ENCODE results near the gene TFAP2E. TPM values are rescaled to one million over a fixed set of nuclear protein-coding genes. Genes with fewer than 3 reads are reported as not detected.
"Not testable (repeated sequence)": the region's sequence is repeated elsewhere in the genome, so short reads cannot be mapped to it uniquely, and the experiment has no call there.

Gene TFAP2E
- total RNA-seq, 2 experiments from 2014 or later: 0.65 to 0.85 TPM

- ChIA-PET POLR2A (interaction anchor here (1.8 kb wide), 3 partner anchors 10 to 158 kb away, joined by 6 to 12 read pairs (median 6); no protein-coding TSS in a partner anchor), CTCF (interaction anchor here (0.9 to 5.9 kb wide), 18 partner anchors 9 to 205 kb away, joined by 3 to 159 read pairs (median 7); partner anchors contain the start of genes KIAA0319L and NCDN)
- no peak for DNase-seq
- H3K9me3 Mint-ChIP-seq: no peaks in the 10 kb centered on the region
- H3K27me3 Mint-ChIP-seq: peaks cover 22% of the 10 kb centered on the region
- H3K27ac Mint-ChIP-seq: no peak overlapping the region
- H3K4me1 Mint-ChIP-seq: peaks cover 13% of the 10 kb centered on the region
- H3K36me3 Mint-ChIP-seq (ENCODE audit: low read depth): peaks cover 8% of the 10 kb centered on the region
- H3K4me3 Mint-ChIP-seq: no peak overlapping the region
Observed at GRCh38 chr1:35567947-35568558, 5.1 kb upstream of the TFAP2E start.

- DNase-seq: peak; percentile 73
- ChIA-PET POLR2A (interaction anchor here (0.8 to 1.8 kb wide), 6 partner anchors 9 to 200 kb away, joined by 3 to 12 read pairs (median 6); partner anchors contain the start of gene CLSPN), CTCF (interaction anchor here (0.6 to 5.9 kb wide), 24 partner anchors 9 to 208 kb away, joined by 3 to 159 read pairs (median 4); partner anchors contain the start of genes CLSPN, KIAA0319L and NCDN)
- H3K27ac Mint-ChIP-seq: no peak overlapping the region
- H3K9me3 Mint-ChIP-seq: no peaks in the 10 kb centered on the region
- H3K4me1 Mint-ChIP-seq: peaks cover 9% of the 10 kb centered on the region
- H3K4me3 Mint-ChIP-seq: no peak overlapping the region
- H3K36me3 Mint-ChIP-seq (ENCODE audit: low read depth): peaks cover 6% of the 10 kb centered on the region
- H3K27me3 Mint-ChIP-seq: peaks cover 24% of the 10 kb centered on the region
Observed at GRCh38 chr1:35568975-35569395, 4.1 kb upstream of the TFAP2E start.

GRCh38 chr1:35569936-35570335 is 3.2 kb upstream of the TFAP2E start:
- no peak overlapping the region for H3K4me3 Mint-ChIP-seq
- H3K4me1 Mint-ChIP-seq: peaks cover 6% of the 10 kb centered on the region
- peaks cover 24% of the 10 kb centered on the region for H3K27me3 Mint-ChIP-seq
- CTCF ChIA-PET: interaction anchor here (1.8 to 5.2 kb wide), 4 partner anchors 119 to 158 kb away, joined by 4 to 34 read pairs (median 10); no protein-coding TSS in a partner anchor
- POLR2A ChIA-PET: interaction anchor here (1.0 kb wide), 1 partner anchor 13 kb away, joined by 3 read pairs; no protein-coding TSS in a partner anchor
- no peak for DNase-seq
- H3K27ac Mint-ChIP-seq: no peak overlapping the region
- H3K36me3 Mint-ChIP-seq (ENCODE audit: low read depth): no peaks in the 10 kb centered on the region
- H3K9me3 Mint-ChIP-seq: no peaks in the 10 kb centered on the region

- POLR2A ChIA-PET: interaction anchor here (0.6 to 1.6 kb wide), 4 partner anchors 14 to 199 kb away, joined by 3 to 4 read pairs (median 4); partner anchors contain the start of gene CLSPN
Observed at GRCh38 chr1:35570589-35571137, 2.5 kb upstream of the TFAP2E start.

GRCh38 chr1:35571263-35571662 is 1.9 kb upstream of the TFAP2E start:
- peaks cover 17% of the 10 kb centered on the region for H3K4me1 Mint-ChIP-seq
- ChIA-PET CTCF (interaction anchor here (0.7 to 5.2 kb wide), 6 partner anchors 9 to 157 kb away, joined by 3 to 34 read pairs (median 6); no protein-coding TSS in a partner anchor), POLR2A (interaction anchor here (1.1 to 1.6 kb wide), 3 partner anchors 67 to 198 kb away, joined by 3 to 4 read pairs (median 4); partner anchors contain the start of gene CLSPN)
- no peak overlapping the region for H3K27ac Mint-ChIP-seq
- H3K4me3 Mint-ChIP-seq: no peak overlapping the region
- H3K27me3 Mint-ChIP-seq: peaks cover 32% of the 10 kb centered on the region
- no peaks in the 10 kb centered on the region for H3K9me3 Mint-ChIP-seq
- H3K36me3 Mint-ChIP-seq (ENCODE audit: low read depth): peaks cover 4% of the 10 kb centered on the region
- DNase-seq: no peak

More at GRCh38 chr1:35570589-35571137, 2.5 kb upstream of the TFAP2E start:
- no peaks in the 10 kb centered on the region for H3K9me3 Mint-ChIP-seq
- peaks cover 11% of the 10 kb centered on the region for H3K4me1 Mint-ChIP-seq
- H3K27me3 Mint-ChIP-seq: peaks cover 31% of the 10 kb centered on the region
- DNase-seq: no peak
- H3K36me3 Mint-ChIP-seq (ENCODE audit: low read depth): peaks cover 4% of the 10 kb centered on the region
- H3K4me3 Mint-ChIP-seq: no peak overlapping the region
- CTCF ChIA-PET: interaction anchor here (0.7 to 5.2 kb wide), 5 partner anchors 119 to 158 kb away, joined by 4 to 34 read pairs (median 7); no protein-coding TSS in a partner anchor
- no peak overlapping the region for H3K27ac Mint-ChIP-seq

- H3K9me3 Mint-ChIP-seq: no peaks in the 10 kb centered on the region
- H3K4me1 Mint-ChIP-seq: peaks cover 22% of the 10 kb centered on the region
- POLR2A ChIA-PET: interaction anchor here (0.9 to 1.8 kb wide), 5 partner anchors 14 to 379 kb away, joined by 3 to 5 read pairs (median 4); partner anchors contain the start of genes CLSPN, NCDN and SFPQ
- H3K4me3 Mint-ChIP-seq: no peak overlapping the region
- H3K27me3 Mint-ChIP-seq: peaks cover 34% of the 10 kb centered on the region
- H3K27ac Mint-ChIP-seq: no peak overlapping the region
- CTCF ChIA-PET: interaction anchor here (1.2 to 5.2 kb wide), 4 partner anchors 10 to 154 kb away, joined by 3 to 34 read pairs (median 10); no protein-coding TSS in a partner anchor
- no peak for DNase-seq
- H3K36me3 Mint-ChIP-seq (ENCODE audit: low read depth): peaks cover 4% of the 10 kb centered on the region
Observed at GRCh38 chr1:35572296-35572695, 818 bp upstream of the TFAP2E start.

- no peak overlapping the region for H3K4me3 Mint-ChIP-seq
- no peak overlapping the region for H3K27ac Mint-ChIP-seq
- peaks cover 34% of the 10 kb centered on the region for H3K4me1 Mint-ChIP-seq
- H3K27me3 Mint-ChIP-seq: peaks cover 36% of the 10 kb centered on the region
- H3K9me3 Mint-ChIP-seq: no peaks in the 10 kb centered on the region
- POLR2A ChIA-PET: interaction anchor here (1.4 to 1.7 kb wide), 2 partner anchors 12 to 195 kb away, joined by 3 read pairs; no protein-coding TSS in a partner anchor
- no peak for DNase-seq
- CTCF ChIA-PET: interaction anchor here (1.2 to 5.2 kb wide), 3 partner anchors 10 to 142 kb away, joined by 3 to 34 read pairs (median 4); no protein-coding TSS in a partner anchor
- peaks cover 6% of the 10 kb centered on the region for H3K36me3 Mint-ChIP-seq (ENCODE audit: low read depth)
Observed at GRCh38 chr1:35574125-35574654, 1.1 kb downstream of the TFAP2E start.

GRCh38 chr1:35574655-35575415 is 1.7 kb downstream of the TFAP2E start:
- Mint-ChIP-seq H3K4me3 (no peak overlapping the region), H3K27ac (no peak overlapping the region), H3K9me3 (no peaks in the 10 kb centered on the region), H3K27me3 (peaks cover 36% of the 10 kb centered on the region), H3K4me1 (peaks cover 34% of the 10 kb centered on the region), H3K36me3 (ENCODE audit: low read depth) (peaks cover 6% of the 10 kb centered on the region)
- POLR2A ChIA-PET: interaction anchor here (1.4 to 1.7 kb wide), 2 partner anchors 11 to 194 kb away, joined by 3 read pairs; no protein-coding TSS in a partner anchor
- DNase-seq: no peak
- CTCF ChIA-PET: interaction anchor here (0.6 to 5.2 kb wide), 3 partner anchors 142 to 730 kb away, joined by 3 to 34 read pairs (median 5); no protein-coding TSS in a partner anchor

GRCh38 chr1:35575416-35575958 is 2.4 kb downstream of the TFAP2E start:
- peaks cover 33% of the 10 kb centered on the region for H3K27me3 Mint-ChIP-seq
- no peak for DNase-seq
- no peak overlapping the region for H3K4me3 Mint-ChIP-seq
- no peaks in the 10 kb centered on the region for H3K9me3 Mint-ChIP-seq
- H3K4me1 Mint-ChIP-seq: peaks cover 33% of the 10 kb centered on the region
- H3K27ac Mint-ChIP-seq: no peak overlapping the region
- POLR2A ChIA-PET: no interaction called here
- peaks cover 6% of the 10 kb centered on the region for H3K36me3 Mint-ChIP-seq (ENCODE audit: low read depth)
- CTCF ChIA-PET: interaction anchor here (0.6 kb wide), 2 partner anchors 348 to 729 kb away, joined by 3 to 5 read pairs; no protein-coding TSS in a partner anchor

GRCh38 chr1:35576061-35576765 is 3.1 kb downstream of the TFAP2E start:
- H3K4me3 Mint-ChIP-seq: peak overlapping the region; percentile 73
- peaks cover 32% of the 10 kb centered on the region for H3K4me1 Mint-ChIP-seq
- CTCF ChIA-PET: interaction anchor here (1.1 to 1.2 kb wide), 2 partner anchors 139 to 150 kb away, joined by 3 to 4 read pairs; no protein-coding TSS in a partner anchor
- POLR2A ChIA-PET: interaction anchor here (1.8 to 2.4 kb wide), 3 partner anchors 18 to 61 kb away, joined by 7 to 11 read pairs (median 7); partner anchors contain the start of genes KIAA0319L and NCDN
- peaks cover 6% of the 10 kb centered on the region for H3K36me3 Mint-ChIP-seq (ENCODE audit: low read depth)
- peak overlapping the region; percentile 48 for H3K27ac Mint-ChIP-seq
- no peaks in the 10 kb centered on the region for H3K9me3 Mint-ChIP-seq
- peaks cover 30% of the 10 kb centered on the region for H3K27me3 Mint-ChIP-seq
- no peak for DNase-seq

GRCh38 chr1:35576766-35577070 is 3.6 kb downstream of the TFAP2E start:
- ChIA-PET POLR2A (interaction anchor here (1.4 to 2.4 kb wide), 4 partner anchors 17 to 61 kb away, joined by 5 to 11 read pairs (median 7); partner anchors contain the start of genes KIAA0319L and NCDN), CTCF (interaction anchor here (1.1 to 1.8 kb wide), 3 partner anchors 8 to 149 kb away, joined by 3 to 9 read pairs (median 4); no protein-coding TSS in a partner anchor)
- H3K36me3 Mint-ChIP-seq (ENCODE audit: low read depth); H3K9me3 Mint-ChIP-seq; DNase-seq: not testable (repeated sequence)
- peak overlapping the region; percentile 73 for H3K4me3 Mint-ChIP-seq
- H3K27ac Mint-ChIP-seq: peak overlapping the region; percentile 48
- peaks cover 25% of the 10 kb centered on the region for H3K27me3 Mint-ChIP-seq
- H3K4me1 Mint-ChIP-seq: peaks cover 32% of the 10 kb centered on the region

All from activated CD4-positive, alpha-beta memory T cell treated with anti-CD3 and anti-CD28 coated beads, Interleukin-2, amount 10 ng/mL, durations not matched to agents 7 days and 5 days (primary cell).